A549 (cell line): ENCODE results near the gene DHDH. TPM values are rescaled to one million over a fixed set of nuclear protein-coding genes. Genes with fewer than 3 reads are reported as not detected.

Experiments
- ATAC-seq, 2 experiments: fragments of 200-7000 bp in 1 of 2; fragments of >200 bp in 1 of 2; cut with Nextera tagmentation in 1 of 2; cut with Tn5 transposase in 1 of 2; 3 replicates each; pipeline versions ENCODE4 v1.8.0 to v1.9.1; 2018 to 2020; ENCODE audit warnings: mild to moderate bottlenecking in 1 of 2, moderate library complexity in 1 of 2
- CTCF ChIA-PET: fragments of 300-600 bp; sonication (Branson Sonifier 250); formaldehyde crosslinking; extraction: SDS; loops from one replicate; lab custom pipeline; 2021; ENCODE audit warnings: antibody characterized with exemption, inconsistent platforms; lab: Yijun Ruan, JAX
- POLR2A ChIA-PET: fragments of 350-600 bp; formaldehyde crosslinking; extraction: SDS; loops from one replicate; lab custom pipeline; 2021; ENCODE audit warnings: antibody characterized with exemption, inconsistent platforms; lab: Yijun Ruan, JAX
- DNase-seq, 2 experiments: peaks; one replicate each; pipeline versions ENCODE4 v3.0.0 to v3.0.0-alpha.2; 2011 to 2016; ENCODE audit warnings: low read depth in 1 of 2, low spot score in 1 of 2
- FAIRE-seq: peaks from 2 replicates; lab custom pipeline; 2011; peaks lifted over from hg19 to GRCh38; lab: Jason Lieb, UNC
- H3K27ac ChIP-seq, 2 experiments: fragments of >200 bp; sonication (Bioruptor Twin); formaldehyde crosslinking; 3 replicates each; pipeline ENCODE4 v1.5.1; 2016 to 2017
- H3K4me1 ChIP-seq: fragments of >200 bp; sonication (Bioruptor Twin); formaldehyde crosslinking; 3 replicates; pipeline ENCODE4 v1.6.1; 2016
- H3K4me2 ChIP-seq: fragments of >200 bp; sonication (Bioruptor Twin); formaldehyde crosslinking; 3 replicates; pipeline ENCODE4 v1.6.1; 2016
- H3K4me3 ChIP-seq: fragments of >200 bp; sonication (Bioruptor Twin); formaldehyde crosslinking; 3 replicates; pipeline ENCODE4 v1.5.1; 2016
- H3K9me3 ChIP-seq: fragments of >200 bp; sonication (Bioruptor Twin); formaldehyde crosslinking; 3 replicates; pipeline ENCODE4 v1.6.1; 2016
- BCL3 ChIP-seq: fragments of >200 bp; sonication (Bioruptor Twin); formaldehyde crosslinking; IDR thresholded peaks from 3 replicates; pipeline ENCODE4 v1.6.1; 2016
- CHD2 ChIP-seq: fragments of 150-350 bp; IDR thresholded peaks from 2 replicates; pipeline ENCODE4 v1.6.1; 2014; ENCODE audit warnings: low read length; ENCODE audit not compliant: partially characterized antibody
- E2F6 ChIP-seq: IDR thresholded peaks from 2 replicates; pipeline ENCODE4 v1.6.1; 2012; ENCODE audit warnings: low read depth, borderline replicate concordance
- EHF ChIP-seq: fragments of 250-450 bp; sonication (Bioruptor Pico); IDR thresholded peaks from 2 replicates; pipeline ENCODE4 v1.5.0; 2020; ENCODE audit warnings: mild to moderate bottlenecking
- EHMT2 ChIP-seq: fragments of 200-600 bp; sonication (generic); IDR thresholded peaks from 2 replicates; pipeline ENCODE4 v1.6.1; 2016; ENCODE audit warnings: antibody characterized with exemption, low read depth, mild to moderate bottlenecking, moderate library complexity
- ELK1 ChIP-seq: fragments of 150-350 bp; IDR thresholded peaks from 2 replicates; pipeline ENCODE4 v1.6.1; 2014; ENCODE audit warnings: low read depth, mild to moderate bottlenecking, low read length
- FOXS1 ChIP-seq: fragments of 250-450 bp; sonication (Bioruptor Pico); IDR thresholded peaks from 2 replicates; pipeline ENCODE4 v1.5.0; 2020; ENCODE audit warnings: mild to moderate bottlenecking, moderate library complexity
- HMGXB4 ChIP-seq: fragments of 250-450 bp; sonication (Bioruptor Pico); IDR thresholded peaks from 2 replicates; pipeline ENCODE4 v1.5.0; 2021; ENCODE audit warnings: mild to moderate bottlenecking, moderate library complexity, borderline replicate concordance
- HOXA7 ChIP-seq: fragments of 250-450 bp; sonication (Bioruptor Pico); IDR thresholded peaks from 2 replicates; pipeline ENCODE4 v1.5.0; 2020; ENCODE audit warnings: mild to moderate bottlenecking, moderate library complexity
- HOXB13 ChIP-seq: fragments of 250-450 bp; sonication (Bioruptor Pico); IDR thresholded peaks from 2 replicates; pipeline ENCODE4 v1.5.0; 2020; ENCODE audit warnings: low read depth, mild to moderate bottlenecking, moderate library complexity
- HOXB5 ChIP-seq: fragments of 250-450 bp; sonication (Bioruptor Pico); IDR thresholded peaks from 2 replicates; pipeline ENCODE4 v1.5.0; 2020; ENCODE audit warnings: mild to moderate bottlenecking, moderate library complexity
- JUN ChIP-seq, 2 experiments: fragments of >200 bp; sonication (Bioruptor Twin); formaldehyde crosslinking; IDR thresholded peaks; 2 replicates in 1 of 2; 3 replicates in 1 of 2; pipeline ENCODE4 v1.6.1; 2016 to 2017
- KDM1A ChIP-seq: fragments of 200-600 bp; sonication (generic); IDR thresholded peaks from 2 replicates; pipeline ENCODE4 v1.6.1; 2016; ENCODE audit warnings: low read depth, mild to moderate bottlenecking
- MAFK ChIP-seq: fragments of 450-650 bp; IDR thresholded peaks from 2 replicates; pipeline ENCODE4 v1.6.1; 2014; ENCODE audit not compliant: partially characterized antibody
- MYC ChIP-seq: IDR thresholded peaks from 2 replicates; pipeline ENCODE4 v1.6.1; 2012; ENCODE audit warnings: mild to moderate bottlenecking, inconsistent platforms, low read length, improper control_type of control experiment, borderline replicate concordance
- PBX3 ChIP-seq: IDR thresholded peaks from 2 replicates; pipeline ENCODE4 v1.6.1; 2012
- PHF8 ChIP-seq: fragments of 200-600 bp; sonication (generic); IDR thresholded peaks from 2 replicates; pipeline ENCODE4 v1.6.1; 2016; ENCODE audit warnings: low read depth, mild to moderate bottlenecking, antibody characterized with exemption, moderate library complexity, borderline replicate concordance
- RCOR1 ChIP-seq: fragments of 150-350 bp; IDR thresholded peaks from 2 replicates; pipeline ENCODE4 v1.6.1; 2014; ENCODE audit warnings: antibody characterized with exemption, low read length, low read depth
- REST ChIP-seq: fragments of 200-600 bp; sonication (generic); IDR thresholded peaks from 2 replicates; pipeline ENCODE4 v1.6.1; 2016; ENCODE audit warnings: antibody characterized with exemption, mild to moderate bottlenecking, moderate library complexity
- RFX5 ChIP-seq: fragments of 450-650 bp; IDR thresholded peaks from 2 replicates; pipeline ENCODE4 v1.7.1; 2014; ENCODE audit warnings: antibody characterized with exemption, mild to moderate bottlenecking, moderate library complexity
- SREBF2 ChIP-seq: fragments of 450-650 bp; IDR thresholded peaks from 2 replicates; pipeline ENCODE4 v1.6.1; 2014; ENCODE audit warnings: mild to moderate bottlenecking, moderate library complexity
- ZC3H11A ChIP-seq: fragments of 450-650 bp; IDR thresholded peaks from 2 replicates; pipeline ENCODE4 v1.6.1; 2014; ENCODE audit warnings: antibody characterized with exemption, mild to moderate bottlenecking
- ZNF302 ChIP-seq: fragments of 250-450 bp; sonication (Bioruptor Pico); IDR thresholded peaks from 2 replicates; pipeline ENCODE4 v1.9.0; 2021; ENCODE audit warnings: inconsistent platforms, mild to moderate bottlenecking, moderate library complexity
- WGBS: methylation state at CpG from one replicate; pipeline ENCODE4 v1.1.6; 2017; ENCODE audit errors: missing lambda C conversion rate; 5-methylcytosine and 5-hydroxymethylcytosine counted together
- polyA plus RNA-seq, 4 experiments: library from polyadenylated mRNA; depleted of rRNA in 3 of 4; stranded (reverse); fragments of >200 nt; fragmentation: RNase III in 1 of 4; extraction: RNeasy Plus Mini Kit Qiagen cat#74134 plus additional on column Dnase treatment in 1 of 4; gene quantifications; 2 replicates in 3 of 4; 3 replicates in 1 of 4; pipeline ENCODE4 v1.2.3, GENCODE V29; 2011 to 2017

DHDH gene
- polyA plus RNA-seq, 2 of the 4 experiments (the other 2 are of a cell fraction): 0.78 to 1.2 TPM

- no peak for FAIRE-seq
- whole genome bisulfite sequencing: 88% methylated on average over 13 of the region's 13 CpGs
- ChIA-PET CTCF (interaction anchor here (1.1 to 19.0 kb wide), 4 partner anchors 9 to 28 kb away, joined by 3 to 360 read pairs (median 52); partner anchors contain the start of genes GYS1 and RUVBL2), POLR2A (no interaction called here)
- TF ChIP-seq REST (no peak), HOXA7 (no peak), PHF8 (no peak), MYC (no peak), MAFK (no peak), SREBF2 (no peak), ELK1 (no peak), HOXB13 (CRISPR knock-in tag) (no peak), HOXB5 (CRISPR knock-in tag) (no peak), FOXS1 (CRISPR knock-in tag) (no peak), RFX5 (no peak), RCOR1 (no peak), BCL3 (no peak), PBX3 (no peak), EHF (CRISPR knock-in tag) (no peak), JUN (IDR thresholded peaks at IDR 0.05) (no peak), EHMT2 (no peak), ZC3H11A (no peak), ZNF302 (no peak)
- no peaks in the 10 kb centered on the region for H3K9me3 ChIP-seq
- no peak for DNase-seq
- H3K27ac ChIP-seq: no peak overlapping the region
- no peak for ATAC-seq
- no peaks in the 10 kb centered on the region for H3K4me1 ChIP-seq
- no peak overlapping the region for H3K4me2 ChIP-seq
- no peak overlapping the region for H3K4me3 ChIP-seq
These were observed 52.2 kb downstream of the DHDH start for GRCh38 chr19:48985711-48986110.

- ChIA-PET POLR2A (interaction anchor here (1.0 kb wide), 1 partner anchor 114 kb away, joined by 3 read pairs; the partner anchor contains the start of gene PPP1R15A), CTCF (interaction anchor here (0.8 to 19.0 kb wide), 8 partner anchors 9 to 191 kb away, joined by 3 to 360 read pairs (median 4); partner anchors contain the start of genes GYS1 and RUVBL2)
- H3K27ac ChIP-seq: no peak overlapping the region
- no peak for ATAC-seq
- no peak for DNase-seq
- 94% methylated on average over 3 of the region's 3 CpGs for WGBS
- FAIRE-seq: no peak
- no peaks in the 10 kb centered on the region for H3K9me3 ChIP-seq
- H3K4me3 ChIP-seq: no peak overlapping the region
- no peaks in the 10 kb centered on the region for H3K4me1 ChIP-seq
- no peak overlapping the region for H3K4me2 ChIP-seq
- no peak for TF ChIP-seq CHD2
- no peak for TF ChIP-seq RFX5
- no peak for TF ChIP-seq EHF (CRISPR knock-in tag)
- TF ChIP-seq KDM1A: no peak
- no peak for TF ChIP-seq HOXB5 (CRISPR knock-in tag)
- no peak for TF ChIP-seq REST
- no peak for TF ChIP-seq EHMT2
- TF ChIP-seq E2F6: no peak
- no peak for TF ChIP-seq HMGXB4 (CRISPR knock-in tag)
- TF ChIP-seq MAFK: no peak
These were observed 52.7 kb downstream of the DHDH start for GRCh38 chr19:48986211-48986610.
